Adrenal gland (tissue), 5 donors: ENCODE results near the gene PLXNA4.

ENCODE experiments used
- CTCF ChIP-seq, 6 experiments: fragments of 450-650 bp in 4 of 6; fragments of 200-600 bp in 2 of 6; sonication (generic) in 1 of 6; IDR thresholded peaks; 1 replicate in 5 of 6; 2 replicates in 1 of 6; pipeline versions ENCODE4 v1.5.1 to v1.8.0; 2016 to 2021; ENCODE audit warnings: antibody characterized with exemption in 6 of 6, mild to moderate bottlenecking in 2 of 6, moderate library complexity in 1 of 6
- POLR2A ChIP-seq, 2 donors: fragments of 450-650 bp; IDR thresholded peaks; one replicate each; pipeline ENCODE4 v1.6.1; 2017; ENCODE audit warnings: antibody characterized with exemption in 2 of 2, mild to moderate bottlenecking in 2 of 2, moderate library complexity in 1 of 2
- donor health status: DM: no; HTN: no; CAD: no.

- TF ChIP-seq CTCF (IDR thresholded peaks at IDR 0.05): no peak
- TF ChIP-seq POLR2A (IDR thresholded peaks at IDR 0.05): no peak
Measured at GRCh38 chr7:132200141-132200540, 376.1 kb downstream of the PLXNA4 start.
